HEK293 (cell line): ENCODE measurements around the gene PACRG.

Experiments used
- CTCF ChIA-PET: fragments of 350-600 bp; formaldehyde crosslinking; extraction: SDS; loops from one replicate; lab custom pipeline; 2021; ENCODE audit warnings: antibody characterized with exemption; lab: Yijun Ruan, JAX
- POLR2A ChIA-PET: fragments of 300-600 bp; formaldehyde crosslinking; extraction: SDS; loops from one replicate; lab custom pipeline; 2020; ENCODE audit warnings: antibody characterized with exemption, inconsistent platforms; lab: Yijun Ruan, JAX
- H3K27ac ChIP-seq: fragments of 200-500 bp; sonication (Bioruptor generic); 2 replicates; pipeline ENCODE4 v1.5.1; 2014; ENCODE audit warnings: low read depth, low read length, control low read depth, inconsistent platforms; ENCODE audit errors: extremely low read depth
- H3K36me3 ChIP-seq, 2 experiments: fragments of 200-500 bp in 1 of 2; sonication (Bioruptor generic) in 1 of 2; 1 replicate in 1 of 2; 2 replicates in 1 of 2; pipeline ENCODE4 v1.5.1; 2014 to 2017; ENCODE audit warnings: inconsistent platforms in 2 of 2, low read length in 2 of 2; ENCODE audit not compliant: control insufficient read depth in 2 of 2, insufficient read depth in 1 of 2
- H3K4me1 ChIP-seq: fragments of 200-500 bp; sonication (Bioruptor generic); 2 replicates; pipeline ENCODE4 v1.5.1; 2014; ENCODE audit warnings: mild to moderate bottlenecking, low read length, inconsistent platforms; ENCODE audit not compliant: control insufficient read depth, insufficient read depth
- H3K4me3 ChIP-seq: 2 replicates; pipeline ENCODE4 v1.5.1; 2011; ENCODE audit warnings: low read depth, mild to moderate bottlenecking, control low read depth, low read length, moderate library complexity
- H3K9me3 ChIP-seq: fragments of 200-500 bp; sonication (Bioruptor generic); 2 replicates; pipeline ENCODE4 v1.5.1; 2014; ENCODE audit warnings: low read depth, low read length, inconsistent platforms; ENCODE audit not compliant: control insufficient read depth, insufficient read depth
- SALL2 ChIP-seq: fragments of 450-650 bp; formaldehyde crosslinking; IDR thresholded peaks from 2 replicates; pipeline ENCODE4 v1.5.0; 2017; ENCODE audit warnings: missing biosample characterization, mild to moderate bottlenecking, missing genetic modification characterization, borderline replicate concordance
- ZNF10 ChIP-seq: fragments of 450-650 bp; formaldehyde crosslinking; IDR thresholded peaks from 2 replicates; pipeline ENCODE4 v1.5.1; 2017; ENCODE audit warnings: missing biosample characterization, missing genetic modification characterization
- ZNF19 ChIP-seq: fragments of 450-650 bp; formaldehyde crosslinking; IDR thresholded peaks from 2 replicates; pipeline ENCODE4; 2016; ENCODE audit warnings: missing biosample characterization, missing genetic modification characterization, low read depth
- ZNF366 ChIP-seq: fragments of 450-650 bp; formaldehyde crosslinking; conservative IDR thresholded peaks from 2 replicates; pipeline ENCODE4 v1.5.1; 2016; ENCODE audit warnings: missing biosample characterization, missing genetic modification characterization
- ZNF488 ChIP-seq: fragments of 450-650 bp; formaldehyde crosslinking; IDR thresholded peaks from 2 replicates; pipeline ENCODE4 v1.5.1; 2016; ENCODE audit warnings: missing biosample characterization, missing genetic modification characterization
- ZNF548 ChIP-seq: fragments of 450-650 bp; formaldehyde crosslinking; IDR thresholded peaks from 2 replicates; pipeline ENCODE4 v1.5.1; 2016; ENCODE audit warnings: missing biosample characterization, missing genetic modification characterization
- ZNF654 ChIP-seq: fragments of 450-650 bp; formaldehyde crosslinking; IDR thresholded peaks from 2 replicates; pipeline ENCODE4 v1.5.1; 2016; ENCODE audit warnings: low read depth, missing biosample characterization, missing genetic modification characterization
- ZNF664 ChIP-seq: fragments of 450-650 bp; formaldehyde crosslinking; IDR thresholded peaks from 2 replicates; pipeline ENCODE4 v1.5.1; 2016; ENCODE audit warnings: missing biosample characterization, missing genetic modification characterization
- ZNF701 ChIP-seq: fragments of 450-650 bp; formaldehyde crosslinking; IDR thresholded peaks from 2 replicates; pipeline ENCODE4 v1.5.1; 2016; ENCODE audit warnings: missing biosample characterization, missing genetic modification characterization
- ZNF76 ChIP-seq: fragments of 450-650 bp; formaldehyde crosslinking; IDR thresholded peaks from 2 replicates; pipeline ENCODE4; 2016; ENCODE audit warnings: low read depth, missing biosample characterization, missing genetic modification characterization, borderline replicate concordance
- TF ChIP-seq, protein P1 (sequence below): fragments of 450-650 bp; formaldehyde crosslinking; IDR thresholded peaks from 2 replicates; pipeline ENCODE4 v1.5.1; 2016; ENCODE audit warnings: missing biosample characterization, missing genetic modification characterization
- TF ChIP-seq, protein P2 (sequence below): fragments of 450-650 bp; formaldehyde crosslinking; IDR thresholded peaks from 2 replicates; pipeline ENCODE4 v1.5.1; 2016; ENCODE audit warnings: missing biosample characterization, missing genetic modification characterization
- TF ChIP-seq, protein P3 (sequence below): fragments of 450-650 bp; formaldehyde crosslinking; IDR thresholded peaks from 2 replicates; pipeline ENCODE4 v1.5.1; 2016; ENCODE audit warnings: missing biosample characterization, missing genetic modification characterization

The PACRG gene

DNA sequence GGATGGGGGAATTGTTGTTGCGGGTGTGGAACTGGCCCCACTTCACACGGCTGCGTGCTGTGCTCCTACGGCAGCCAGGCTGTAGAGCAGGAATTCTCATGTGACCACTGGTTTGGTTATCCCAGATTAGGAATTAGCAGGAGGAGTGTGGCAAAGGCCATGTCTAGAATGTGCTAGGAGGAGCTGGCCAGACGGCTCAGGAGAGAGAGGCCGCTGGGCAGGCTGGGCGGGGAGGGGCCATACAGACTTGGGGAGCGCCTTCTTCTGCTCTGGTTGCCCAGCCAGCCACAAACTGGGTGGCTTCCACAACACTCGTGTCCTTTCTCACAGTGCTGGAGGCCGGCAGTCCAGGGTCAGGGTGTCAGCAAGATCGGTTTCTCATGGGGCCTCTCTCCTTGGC is 441.7 kb downstream of the PACRG start (continued):
- TF ChIP-seq, protein P1, sequence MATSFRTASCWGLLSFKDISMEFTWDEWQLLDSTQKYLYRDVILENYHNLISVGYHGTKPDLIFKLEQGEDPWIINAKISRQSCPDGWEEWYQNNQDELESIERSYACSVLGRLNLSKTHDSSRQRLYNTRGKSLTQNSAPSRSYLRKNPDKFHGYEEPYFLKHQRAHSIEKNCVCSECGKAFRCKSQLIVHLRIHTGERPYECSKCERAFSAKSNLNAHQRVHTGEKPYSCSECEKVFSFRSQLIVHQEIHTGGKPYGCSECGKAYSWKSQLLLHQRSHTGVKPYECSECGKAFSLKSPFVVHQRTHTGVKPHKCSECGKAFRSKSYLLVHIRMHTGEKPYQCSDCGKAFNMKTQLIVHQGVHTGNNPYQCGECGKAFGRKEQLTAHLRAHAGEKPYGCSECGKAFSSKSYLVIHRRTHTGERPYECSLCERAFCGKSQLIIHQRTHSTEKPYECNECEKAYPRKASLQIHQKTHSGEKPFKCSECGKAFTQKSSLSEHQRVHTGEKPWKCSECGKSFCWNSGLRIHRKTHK: no peak
- no peak for TF ChIP-seq ZNF701
- TF ChIP-seq, protein P2, sequence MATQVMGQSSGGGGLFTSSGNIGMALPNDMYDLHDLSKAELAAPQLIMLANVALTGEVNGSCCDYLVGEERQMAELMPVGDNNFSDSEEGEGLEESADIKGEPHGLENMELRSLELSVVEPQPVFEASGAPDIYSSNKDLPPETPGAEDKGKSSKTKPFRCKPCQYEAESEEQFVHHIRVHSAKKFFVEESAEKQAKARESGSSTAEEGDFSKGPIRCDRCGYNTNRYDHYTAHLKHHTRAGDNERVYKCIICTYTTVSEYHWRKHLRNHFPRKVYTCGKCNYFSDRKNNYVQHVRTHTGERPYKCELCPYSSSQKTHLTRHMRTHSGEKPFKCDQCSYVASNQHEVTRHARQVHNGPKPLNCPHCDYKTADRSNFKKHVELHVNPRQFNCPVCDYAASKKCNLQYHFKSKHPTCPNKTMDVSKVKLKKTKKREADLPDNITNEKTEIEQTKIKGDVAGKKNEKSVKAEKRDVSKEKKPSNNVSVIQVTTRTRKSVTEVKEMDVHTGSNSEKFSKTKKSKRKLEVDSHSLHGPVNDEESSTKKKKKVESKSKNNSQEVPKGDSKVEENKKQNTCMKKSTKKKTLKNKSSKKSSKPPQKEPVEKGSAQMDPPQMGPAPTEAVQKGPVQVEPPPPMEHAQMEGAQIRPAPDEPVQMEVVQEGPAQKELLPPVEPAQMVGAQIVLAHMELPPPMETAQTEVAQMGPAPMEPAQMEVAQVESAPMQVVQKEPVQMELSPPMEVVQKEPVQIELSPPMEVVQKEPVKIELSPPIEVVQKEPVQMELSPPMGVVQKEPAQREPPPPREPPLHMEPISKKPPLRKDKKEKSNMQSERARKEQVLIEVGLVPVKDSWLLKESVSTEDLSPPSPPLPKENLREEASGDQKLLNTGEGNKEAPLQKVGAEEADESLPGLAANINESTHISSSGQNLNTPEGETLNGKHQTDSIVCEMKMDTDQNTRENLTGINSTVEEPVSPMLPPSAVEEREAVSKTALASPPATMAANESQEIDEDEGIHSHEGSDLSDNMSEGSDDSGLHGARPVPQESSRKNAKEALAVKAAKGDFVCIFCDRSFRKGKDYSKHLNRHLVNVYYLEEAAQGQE: no peak
- TF ChIP-seq ZNF488: no peak
- TF ChIP-seq SALL2: no peak
- TF ChIP-seq, all 188 proteins: peak for 0

DNA sequence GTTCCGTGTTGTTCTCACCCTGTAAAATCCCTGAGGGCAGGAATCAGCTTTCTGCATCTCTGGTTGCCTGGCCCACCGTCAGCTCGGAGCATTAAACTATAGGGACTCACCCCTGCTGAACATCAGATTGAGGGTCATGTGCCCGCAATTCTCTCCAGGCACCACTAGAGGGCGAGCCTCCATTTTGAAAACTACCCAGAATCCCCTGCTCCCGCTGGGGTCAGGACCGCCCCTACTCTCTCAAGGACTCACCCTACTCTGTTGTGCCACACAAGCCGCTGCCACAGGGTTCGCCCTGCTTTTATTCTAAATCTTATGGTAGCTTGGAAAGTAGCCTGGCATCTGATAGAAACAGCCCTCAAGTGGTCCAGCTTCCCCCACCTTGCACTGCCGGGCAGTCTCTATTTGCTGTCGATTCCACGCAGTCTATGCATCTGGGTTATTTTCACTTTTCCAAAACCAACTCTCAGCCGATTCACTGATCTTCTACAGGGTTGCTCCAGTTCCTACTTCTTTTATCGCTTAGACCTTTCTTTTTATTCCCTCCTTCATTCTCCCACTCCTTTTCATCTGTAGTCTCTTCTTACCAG is 442.6 kb downstream of the PACRG start:
- CTCF ChIA-PET: interaction anchor here (0.6 to 2.8 kb wide), 23 partner anchors 8 to 790 kb away, joined by 3 to 14 read pairs (median 4); no protein-coding TSS in a partner anchor
- H3K27ac ChIP-seq: no peak overlapping the region

GRCh38 chr6:163173741-163174140 is 446.0 kb downstream of the PACRG start:
- ChIA-PET CTCF (no interaction called here), POLR2A (no interaction called here)
- Histone ChIP-seq H3K36me3 (no peaks in the 10 kb centered on the region), H3K4me3 (no peak overlapping the region), H3K9me3 (no peaks in the 10 kb centered on the region), H3K4me1 (no peaks in the 10 kb centered on the region), H3K27ac (no peak overlapping the region)
- no peak for TF ChIP-seq ZNF664 (tag by site-specific recombination)

More for the DNA sequence above, 442.6 kb downstream of the PACRG start:
- POLR2A ChIA-PET: no interaction called here
- no peaks in the 10 kb centered on the region for H3K4me1 ChIP-seq
- TF ChIP-seq SALL2: no peak
- TF ChIP-seq ZNF76: peak; percentile 61; the same call in 1 of the 2 replicates
- peak; percentile 32 for TF ChIP-seq ZNF654 (tag by site-specific recombination)
- TF ChIP-seq, all 188 proteins: peak for 2
- H3K4me3 ChIP-seq: no peak overlapping the region
- no peaks in the 10 kb centered on the region for H3K36me3 ChIP-seq
- no peaks in the 10 kb centered on the region for H3K9me3 ChIP-seq

- H3K9me3 ChIP-seq: no peaks in the 10 kb centered on the region
- POLR2A ChIA-PET: no interaction called here
- TF ChIP-seq, protein P3, sequence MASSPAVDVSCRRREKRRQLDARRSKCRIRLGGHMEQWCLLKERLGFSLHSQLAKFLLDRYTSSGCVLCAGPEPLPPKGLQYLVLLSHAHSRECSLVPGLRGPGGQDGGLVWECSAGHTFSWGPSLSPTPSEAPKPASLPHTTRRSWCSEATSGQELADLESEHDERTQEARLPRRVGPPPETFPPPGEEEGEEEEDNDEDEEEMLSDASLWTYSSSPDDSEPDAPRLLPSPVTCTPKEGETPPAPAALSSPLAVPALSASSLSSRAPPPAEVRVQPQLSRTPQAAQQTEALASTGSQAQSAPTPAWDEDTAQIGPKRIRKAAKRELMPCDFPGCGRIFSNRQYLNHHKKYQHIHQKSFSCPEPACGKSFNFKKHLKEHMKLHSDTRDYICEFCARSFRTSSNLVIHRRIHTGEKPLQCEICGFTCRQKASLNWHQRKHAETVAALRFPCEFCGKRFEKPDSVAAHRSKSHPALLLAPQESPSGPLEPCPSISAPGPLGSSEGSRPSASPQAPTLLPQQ (tag by site-specific recombination): no peak
- no peak for TF ChIP-seq ZNF548
- TF ChIP-seq ZNF10: no peak
- no peak for TF ChIP-seq ZNF366 (tag by site-specific recombination)
- TF ChIP-seq ZNF19 (tag by site-specific recombination): no peak
- TF ChIP-seq, protein P2: no peak
- TF ChIP-seq, all 188 proteins: peak for 0
- no peaks in the 10 kb centered on the region for H3K36me3 ChIP-seq
- CTCF ChIA-PET: interaction anchor here (0.6 kb wide), 1 partner anchor 738 kb away, joined by 3 read pairs; no protein-coding TSS in a partner anchor
- no peak overlapping the region for H3K27ac ChIP-seq
- no peak overlapping the region for H3K4me3 ChIP-seq
- no peaks in the 10 kb centered on the region for H3K4me1 ChIP-seq
These were observed 447.5 kb downstream of the PACRG start for GRCh38 chr6:163175301-163175700.
